ENCODE results near the gene DYNC1I1.
A peak's percentile ranks its signal among the peaks of the same experiment; 100 is the strongest.

DYNC1I1 gene

DNA sequence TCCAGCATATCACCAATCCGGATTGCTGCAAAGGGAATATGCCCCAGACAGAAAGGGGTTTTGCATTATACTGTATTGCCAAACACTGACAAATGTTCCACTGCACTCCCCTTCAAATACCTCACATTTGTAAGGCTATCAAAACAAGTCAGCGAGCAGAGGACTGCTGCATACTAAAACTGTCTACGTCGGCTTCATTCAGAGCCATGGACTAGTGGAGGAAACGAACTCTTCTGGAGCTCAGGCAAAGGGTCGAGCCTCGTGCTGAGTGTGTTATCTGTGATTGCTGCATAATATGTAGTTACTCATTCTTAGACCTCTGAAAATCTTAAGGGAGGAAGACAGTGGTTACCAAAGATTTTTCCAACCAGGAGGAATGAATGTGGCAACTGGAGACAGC is 200.2 kb downstream of the DYNC1I1 start:
- no peak for DNase-seq

DNA sequence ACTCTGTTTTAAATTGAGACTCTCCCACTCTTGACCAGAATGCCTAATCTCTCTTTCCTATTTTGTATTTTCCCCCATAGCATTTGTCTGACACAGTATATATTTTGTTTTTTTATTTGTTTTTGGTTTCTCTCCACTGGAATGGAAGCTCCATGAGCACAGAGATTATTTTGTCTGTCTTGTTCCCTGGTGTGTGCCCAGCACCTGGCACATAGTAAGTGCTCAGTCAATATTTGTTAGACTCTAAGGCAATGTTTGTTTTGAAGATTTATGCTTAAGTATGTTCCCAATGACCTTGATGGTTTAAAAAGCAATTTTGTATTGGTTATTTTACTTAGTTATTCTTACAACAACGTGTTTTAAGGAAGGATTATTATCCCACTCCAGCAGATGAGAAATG is 201.8 kb downstream of the DYNC1I1 start:
- DNase-seq = no peak

- DNase-seq = no peak
Observed at GRCh38 chr7:95976369-95977060, 204.2 kb downstream of the DYNC1I1 start.

- no peak for DNase-seq
Observed at GRCh38 chr7:95977994-95978393, 205.6 kb downstream of the DYNC1I1 start.

DNA sequence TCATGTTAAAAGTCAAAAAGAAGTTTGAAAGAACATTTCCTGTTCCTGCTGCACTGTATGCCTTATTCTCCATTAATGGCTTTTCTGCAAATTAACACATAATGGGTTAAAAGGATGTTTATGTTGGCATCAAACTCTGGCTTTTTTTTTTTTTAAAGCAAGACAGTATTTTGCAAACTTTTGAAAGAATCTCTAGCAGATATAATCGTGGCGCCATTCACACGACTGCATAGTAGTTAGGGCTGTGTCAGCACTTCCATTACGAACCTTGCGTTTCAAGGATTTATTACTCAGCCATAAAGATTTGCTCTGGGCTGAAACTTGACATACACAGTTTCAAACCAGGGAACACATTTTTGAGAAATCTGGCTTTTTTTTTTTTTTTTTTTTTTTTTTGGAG is 207.8 kb downstream of the DYNC1I1 start:
- DNase-seq = no peak

GRCh38 chr7:95980706-95981105 is 208.4 kb downstream of the DYNC1I1 start:
- no peak for DNase-seq

DNA sequence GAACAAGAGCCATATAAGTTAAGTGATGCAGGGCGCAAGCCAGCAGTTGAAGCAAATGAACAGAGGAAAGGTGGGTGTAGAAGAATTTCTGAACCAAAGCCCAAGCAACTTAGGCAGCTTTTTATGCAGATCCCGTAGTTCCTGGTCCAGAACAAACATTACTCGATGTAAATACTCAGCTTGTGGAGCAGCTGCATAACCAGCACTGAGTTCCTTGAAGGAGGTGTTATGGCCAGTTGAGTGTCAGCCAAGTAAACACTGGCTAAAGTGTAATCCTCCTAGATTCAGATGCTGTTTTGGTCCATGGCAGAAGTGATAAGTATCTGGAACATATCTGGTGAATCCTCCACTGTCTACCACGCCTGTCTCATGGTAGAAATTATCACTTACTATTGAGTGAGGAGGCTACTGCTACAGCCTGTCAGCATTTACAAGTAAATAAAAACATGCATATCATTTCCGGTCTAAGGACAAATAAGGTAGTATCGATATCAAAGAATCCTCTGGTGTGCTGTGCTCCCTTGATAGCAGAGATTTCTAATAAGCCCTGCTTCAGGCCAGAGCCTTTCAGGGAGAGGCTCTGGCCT is 213.9 kb downstream of the DYNC1I1 start:
- no peak for DNase-seq

DNA sequence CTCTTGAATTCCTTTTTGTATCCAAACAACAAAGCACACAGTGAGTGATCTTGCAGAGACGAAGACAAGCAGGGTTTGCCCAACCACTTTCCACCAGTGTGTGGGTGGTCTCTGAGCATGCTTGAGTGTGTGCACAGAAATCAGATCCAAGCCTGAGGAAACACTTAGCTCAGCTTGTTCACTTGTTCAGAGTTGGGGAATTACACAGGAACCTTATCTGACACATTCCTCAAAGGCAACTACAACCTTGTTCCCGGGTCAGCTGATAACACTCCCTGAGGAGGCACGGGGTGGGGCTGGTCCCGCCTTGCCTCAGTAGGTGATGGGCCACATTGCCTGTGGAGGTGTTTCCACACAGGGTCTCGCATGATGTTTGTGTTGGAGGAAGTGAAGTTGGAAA is 216.9 kb downstream of the DYNC1I1 start:
- no peak for DNase-seq

DNA sequence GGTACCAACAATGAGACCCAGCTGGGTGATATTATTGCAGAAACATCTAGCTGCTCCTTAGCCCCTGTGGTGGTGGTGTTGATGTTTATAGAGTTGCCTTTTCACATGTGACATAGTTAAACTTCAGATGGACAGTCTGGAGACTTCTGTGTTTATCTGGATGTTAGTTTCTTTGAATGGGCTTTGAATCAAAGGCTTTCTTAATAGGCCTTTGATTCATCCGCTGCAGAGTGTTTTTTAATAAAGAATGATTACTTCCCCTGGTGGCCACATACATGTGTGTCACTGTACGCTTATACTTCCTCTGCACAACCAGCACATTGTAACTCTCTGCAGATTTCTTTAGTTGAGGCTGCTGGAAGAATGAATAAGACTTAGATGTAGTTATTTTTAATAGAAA is 221.0 kb downstream of the DYNC1I1 start:
- DNase-seq = no peak

GRCh38 chr7:95996174-95996573 is 223.8 kb downstream of the DYNC1I1 start:
- DNase-seq = no peak

- no peak for DNase-seq
Observed at GRCh38 chr7:95996886-95997285, 224.5 kb downstream of the DYNC1I1 start.

- DNase-seq = no peak
Observed at GRCh38 chr7:95997632-95998031, 225.3 kb downstream of the DYNC1I1 start.

DNA sequence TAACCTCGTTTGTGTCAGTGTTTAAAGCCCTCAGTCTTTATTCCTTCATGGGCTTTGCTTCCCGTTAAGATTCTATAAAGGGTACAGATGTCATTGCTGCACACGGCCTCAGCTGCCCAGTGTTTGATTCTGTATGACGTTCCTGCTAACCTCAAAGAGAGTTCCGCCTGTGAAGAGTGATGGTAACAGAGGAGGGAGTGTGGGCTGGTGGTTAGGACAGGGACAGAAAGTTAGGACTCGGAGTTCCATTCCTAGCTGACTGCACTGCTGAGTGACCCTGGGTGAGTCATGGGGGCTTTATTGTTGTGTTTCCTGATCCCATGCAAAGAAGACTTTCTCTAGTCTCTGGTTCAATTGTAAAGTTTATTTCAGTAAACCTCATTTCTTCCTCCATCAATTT is 227.1 kb downstream of the DYNC1I1 start:
- DNase-seq = no peak

GRCh38 chr7:96004578-96004977 is 232.2 kb downstream of the DYNC1I1 start:
- DNase-seq = peak; percentile 62

GRCh38 chr7:96005271-96005670 is 232.9 kb downstream of the DYNC1I1 start:
- DNase-seq = no peak

DNA sequence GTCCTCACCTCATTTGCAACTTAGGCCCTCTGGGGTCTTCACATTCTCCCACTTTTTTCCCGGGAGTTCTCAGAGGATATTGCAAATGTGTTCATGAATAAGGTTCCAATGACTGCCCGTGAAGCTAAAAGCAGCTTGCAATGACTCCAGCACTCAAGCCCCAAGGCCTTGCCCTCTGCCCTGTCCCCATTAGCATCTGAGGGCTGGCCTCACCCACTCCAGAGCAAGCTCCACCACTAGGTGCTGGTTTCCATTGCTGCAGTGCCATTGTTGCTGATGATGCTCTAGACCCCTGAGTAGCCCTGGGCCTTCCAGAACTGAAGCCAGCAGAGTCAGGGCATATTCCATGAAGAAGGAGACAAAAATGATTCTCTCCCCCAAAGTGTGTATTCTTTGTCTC is 236.8 kb downstream of the DYNC1I1 start:
- DNase-seq = no peak

DNA sequence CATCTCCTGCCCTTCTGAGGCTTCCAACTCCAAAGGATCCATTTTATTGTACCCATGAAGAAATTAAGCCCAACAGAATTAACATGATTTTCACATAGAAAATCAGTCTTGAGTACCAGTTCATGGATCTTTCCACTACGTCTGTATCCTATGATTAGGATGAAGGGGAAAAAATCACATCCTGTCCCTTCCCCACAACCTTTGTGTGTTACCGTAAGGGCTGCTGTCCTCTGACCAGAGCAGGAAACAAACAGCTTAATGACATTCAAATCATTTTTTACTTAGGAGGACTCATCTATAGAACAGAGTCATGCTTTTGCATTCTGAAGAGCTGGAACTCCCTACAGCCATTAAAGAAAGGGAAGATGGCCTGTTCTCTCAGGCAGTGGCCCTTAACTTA is 241.5 kb downstream of the DYNC1I1 start:
- no peak for DNase-seq

DNA sequence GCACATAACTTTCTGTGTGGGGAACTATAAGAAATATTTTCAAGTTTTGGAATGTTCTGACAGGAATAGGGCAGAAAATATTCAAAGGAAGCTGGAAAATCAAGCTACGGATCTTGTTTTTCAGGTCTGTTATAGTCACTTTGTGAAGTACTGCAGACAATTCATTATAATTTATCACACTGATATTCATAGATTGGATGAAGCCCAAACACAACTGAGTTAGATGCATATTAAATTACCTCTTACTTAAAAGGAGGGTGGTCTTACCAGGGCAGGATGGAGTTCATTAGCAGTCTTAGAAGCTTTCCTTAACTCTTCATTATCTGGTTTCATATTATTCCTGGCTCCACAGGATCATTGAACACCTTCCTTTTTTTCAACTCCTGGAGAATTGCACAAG is 242.3 kb downstream of the DYNC1I1 start:
- no peak for DNase-seq

DNA sequence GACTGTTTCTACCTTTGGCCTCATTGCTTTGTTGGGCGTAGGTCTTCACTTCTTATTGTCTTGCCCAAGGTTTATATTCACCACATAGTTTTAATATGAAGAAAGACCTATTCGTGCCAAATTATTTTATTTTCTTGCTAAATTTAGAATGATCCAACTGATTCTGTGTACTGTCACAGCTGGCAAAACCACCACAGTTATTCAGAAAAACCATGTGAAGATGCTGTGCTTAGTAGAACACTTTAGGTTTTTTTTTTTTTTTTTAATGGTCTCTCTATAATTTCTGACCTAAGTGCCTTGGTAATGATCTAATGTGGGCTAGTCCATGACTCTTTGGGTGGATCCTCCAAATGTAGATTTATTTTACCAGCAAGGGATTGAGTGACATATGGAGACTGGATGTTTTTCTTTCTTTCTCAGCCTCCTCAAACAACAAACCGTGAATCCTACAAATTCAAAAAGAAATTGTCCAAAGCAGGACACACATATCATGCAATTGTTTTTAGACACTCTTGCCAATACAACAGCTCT is 243.8 kb downstream of the DYNC1I1 start:
- DNase-seq = peak; percentile 10

GRCh38 chr7:96016735-96017134 is 244.4 kb downstream of the DYNC1I1 start:
- no peak for DNase-seq

- no peak for DNase-seq
Observed at GRCh38 chr7:96017877-96018276, 245.5 kb downstream of the DYNC1I1 start.

GRCh38 chr7:96021568-96021967 is 249.2 kb downstream of the DYNC1I1 start:
- DNase-seq = peak; percentile 57

GRCh38 chr7:96023387-96023786 is 251.0 kb downstream of the DYNC1I1 start:
- peak; percentile 56 for DNase-seq

DNA sequence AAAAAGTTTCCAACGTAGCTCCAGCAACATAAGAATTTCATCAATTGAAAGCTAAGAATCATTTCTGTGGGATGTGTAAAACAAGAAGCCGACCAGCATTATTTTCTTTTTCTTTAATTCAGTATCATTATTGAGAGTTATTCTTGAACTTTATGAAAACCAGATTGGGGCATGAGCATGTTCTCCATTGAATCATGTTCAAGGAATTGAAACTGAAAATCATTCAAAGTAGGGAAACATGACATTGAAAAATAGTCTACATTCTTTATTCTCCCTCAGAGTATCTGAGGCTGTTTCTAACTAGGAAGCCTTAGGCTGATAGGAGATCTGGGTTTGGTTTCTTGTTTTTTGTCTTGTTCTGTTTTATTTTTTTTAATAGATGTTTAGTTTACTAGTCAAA is 253.7 kb downstream of the DYNC1I1 start:
- peak; percentile 57 for DNase-seq

DNA sequence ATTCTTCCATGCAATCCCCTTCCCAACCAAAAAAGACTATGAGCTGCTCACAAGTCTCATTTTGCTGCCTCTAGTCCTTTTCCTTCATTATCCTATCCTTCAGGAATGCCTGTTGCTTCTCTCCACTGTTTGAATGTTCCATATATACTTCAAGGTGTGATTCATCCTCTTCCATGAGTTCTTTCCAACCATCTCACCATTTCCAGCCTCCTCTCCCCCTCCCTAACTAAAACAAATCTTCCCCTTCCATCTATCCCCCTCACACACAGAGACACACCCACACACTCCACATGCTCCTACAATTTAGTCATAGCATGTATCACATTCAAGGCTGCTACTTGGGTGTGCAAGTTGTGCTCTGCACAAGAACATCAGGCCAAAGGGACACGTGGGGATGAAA is 254.3 kb downstream of the DYNC1I1 start:
- DNase-seq = peak; percentile 87
